Measurements from ENCODE around the gene FARP1.

Gene FARP1

GRCh38 chr13:98349731-98350305, 206.9 kb downstream of the FARP1 start:
- TF ChIP-seq CTCF (IDR thresholded peaks at IDR 0.05; ENCODE audit: low read depth, low read length, poor library complexity, severe bottlenecking) (no peak), EZH2phosphoT487 (IDR thresholded peaks at IDR 0.05; ENCODE audit: borderline replicate concordance, low read length) (no peak)
- no peaks in the 10 kb centered on the region for H3K36me3 ChIP-seq (ENCODE audit: control insufficient read depth, low read length)
- H3K4me2 ChIP-seq (ENCODE audit: low read length) = no peak overlapping the region
- no peaks in the 10 kb centered on the region for H3K9me2 ChIP-seq (replicated peaks; ENCODE audit: control insufficient read depth, low read length)
- H3K79me2 ChIP-seq (ENCODE audit: control insufficient read depth, low read length) = no peaks in the 10 kb centered on the region
- no peaks in the 10 kb centered on the region for H3K9me3 ChIP-seq (ENCODE audit: control insufficient read depth, insufficient read depth, low read length)
- H3K27ac ChIP-seq (ENCODE audit: low read depth, low read length) = no peak overlapping the region
- no peak overlapping the region for H3K4me3 ChIP-seq (ENCODE audit: low read length)
- no peaks in the 10 kb centered on the region for H3K4me1 ChIP-seq (ENCODE audit: control insufficient read depth, low read length)
- H3K27me3 ChIP-seq (ENCODE audit: control insufficient read depth, low read length) = no peaks in the 10 kb centered on the region
- H3F3A ChIP-seq (ENCODE audit: control insufficient read depth, insufficient read depth) = no peaks in the 10 kb centered on the region
- no peaks in the 10 kb centered on the region for H4K20me1 ChIP-seq (ENCODE audit: control insufficient read depth, insufficient read depth, low read depth, low read length)

- no peaks in the 10 kb centered on the region for H3K9me3 ChIP-seq (ENCODE audit: control insufficient read depth, insufficient read depth, low read length)
- H3K4me2 ChIP-seq (ENCODE audit: low read length) = no peak overlapping the region
- H3K79me2 ChIP-seq (ENCODE audit: control insufficient read depth, low read length) = no peaks in the 10 kb centered on the region
- no peaks in the 10 kb centered on the region for H3K27me3 ChIP-seq (ENCODE audit: control insufficient read depth, low read length)
- H4K20me1 ChIP-seq (ENCODE audit: control insufficient read depth, insufficient read depth, low read depth, low read length) = no peaks in the 10 kb centered on the region
- H3K36me3 ChIP-seq (ENCODE audit: control insufficient read depth, low read length) = no peaks in the 10 kb centered on the region
- no peaks in the 10 kb centered on the region for H3F3A ChIP-seq (ENCODE audit: control insufficient read depth, insufficient read depth)
- H3K9me2 ChIP-seq (replicated peaks; ENCODE audit: control insufficient read depth, low read length) = no peaks in the 10 kb centered on the region
- no peaks in the 10 kb centered on the region for H3K4me1 ChIP-seq (ENCODE audit: control insufficient read depth, low read length)
- H3K4me3 ChIP-seq (ENCODE audit: low read length) = no peak overlapping the region
- no peak for TF ChIP-seq EZH2phosphoT487 (IDR thresholded peaks at IDR 0.05; ENCODE audit: borderline replicate concordance, low read length)
- TF ChIP-seq CTCF (IDR thresholded peaks at IDR 0.05; ENCODE audit: low read depth, low read length, poor library complexity, severe bottlenecking) = no peak
- H3K27ac ChIP-seq (ENCODE audit: low read depth, low read length) = no peak overlapping the region
Measured at GRCh38 chr13:98350746-98351330, 207.9 kb downstream of the FARP1 start.

- H4K20me1 ChIP-seq (ENCODE audit: control insufficient read depth, insufficient read depth, low read depth, low read length) = no peaks in the 10 kb centered on the region
Measured at GRCh38 chr13:98351636-98352035, 208.7 kb downstream of the FARP1 start.

More at GRCh38 chr13:98351636-98352035, 208.7 kb downstream of the FARP1 start:
- H3K4me1 ChIP-seq (ENCODE audit: control insufficient read depth, low read length) = no peaks in the 10 kb centered on the region
- TF ChIP-seq EZH2phosphoT487 (IDR thresholded peaks at IDR 0.05; ENCODE audit: borderline replicate concordance, low read length) (no peak), CTCF (IDR thresholded peaks at IDR 0.05; ENCODE audit: low read depth, low read length, poor library complexity, severe bottlenecking) (no peak)
- no peaks in the 10 kb centered on the region for H3K36me3 ChIP-seq (ENCODE audit: control insufficient read depth, low read length)
- no peaks in the 10 kb centered on the region for H3K79me2 ChIP-seq (ENCODE audit: control insufficient read depth, low read length)
- H3F3A ChIP-seq (ENCODE audit: control insufficient read depth, insufficient read depth) = no peaks in the 10 kb centered on the region
- H3K27ac ChIP-seq (ENCODE audit: low read depth, low read length) = no peak overlapping the region
- no peak overlapping the region for H3K4me2 ChIP-seq (ENCODE audit: low read length)
- no peak overlapping the region for H3K4me3 ChIP-seq (ENCODE audit: low read length)
- no peaks in the 10 kb centered on the region for H3K9me3 ChIP-seq (ENCODE audit: control insufficient read depth, insufficient read depth, low read length)
- H3K9me2 ChIP-seq (replicated peaks; ENCODE audit: control insufficient read depth, low read length) = no peaks in the 10 kb centered on the region
- H3K27me3 ChIP-seq (ENCODE audit: control insufficient read depth, low read length) = no peaks in the 10 kb centered on the region

Measured in DOHH2 (cell line).